IMR-90 (cell line): ENCODE results near the gene PARL. TPM values are rescaled to one million over a fixed set of nuclear protein-coding genes. Genes with fewer than 3 reads are reported as not detected.

Source experiments
- ATAC-seq: fragments of 200-7000 bp; cut with Tn5 transposase; 2 replicates; pipeline ENCODE4 v1.9.1; 2020; ENCODE audit warnings: low read depth, mild to moderate bottlenecking, moderate library complexity
- BruUV-seq: library from RNA; stranded (reverse); fragments of 400-500 nt; replicated peaks from 2 replicates; lab custom pipeline; 2021; lab: Mats Ljungman, UMichigan
- CTCF ChIA-PET: fragments of 300-600 bp; formaldehyde crosslinking; extraction: SDS; loops from one replicate; lab custom pipeline; 2021; ENCODE audit warnings: antibody characterized with exemption; lab: Yijun Ruan, JAX
- POLR2A ChIA-PET: fragments of 300-600 bp; sonication (Branson Sonifier 250); formaldehyde crosslinking; loops from one replicate; lab custom pipeline; 2022; ENCODE audit warnings: antibody characterized with exemption; ENCODE audit not compliant: unreplicated experiment; lab: Charles Lee
- DNase-seq: peaks from one replicate; pipeline ENCODE4 v3.0.0; 2013
- H2AFZ ChIP-seq: replicated peaks from 2 replicates; pipeline ENCODE3; 2013; ENCODE audit warnings: low read length, mild to moderate bottlenecking; ENCODE audit not compliant: poor library complexity
- H2AK5ac ChIP-seq: 2 replicates; pipeline ENCODE4 v1.6.1; 2013; ENCODE audit warnings: low read depth, low read length, inconsistent platforms
- H2AK9ac ChIP-seq: replicated peaks from 2 replicates; pipeline ENCODE3; 2013; ENCODE audit warnings: mild to moderate bottlenecking, low read depth, low read length, moderate library complexity; ENCODE audit not compliant: poor library complexity
- H2BK120ac ChIP-seq: 2 replicates; pipeline ENCODE4 v1.6.1; 2013; ENCODE audit warnings: low read depth, low read length, inconsistent platforms
- H2BK15ac ChIP-seq: 3 replicates; pipeline ENCODE4 v1.6.1; 2013; ENCODE audit warnings: low read depth, low read length, inconsistent platforms
- H2BK20ac ChIP-seq: 2 replicates; pipeline ENCODE4 v1.6.1; 2013; ENCODE audit warnings: low read depth, mild to moderate bottlenecking, inconsistent platforms, low read length, moderate library complexity
- H2BK5ac ChIP-seq: 2 replicates; pipeline ENCODE4 v1.6.1; 2013; ENCODE audit warnings: mild to moderate bottlenecking, low read depth, low read length, inconsistent platforms; ENCODE audit not compliant: poor library complexity, severe bottlenecking
- H3K14ac ChIP-seq: replicated peaks from 2 replicates; pipeline ENCODE4 v1.6.1; 2013; ENCODE audit warnings: low read depth, low read length, inconsistent platforms
- H3K18ac ChIP-seq: 2 replicates; pipeline ENCODE4 v1.6.1; 2013; ENCODE audit warnings: low read depth, low read length, control low read depth
- H3K23ac ChIP-seq: 2 replicates; pipeline ENCODE4 v1.6.1; 2013; ENCODE audit warnings: low read depth, low read length, inconsistent platforms
- H3K27ac ChIP-seq: 2 replicates; pipeline ENCODE4 v1.5.1; 2013; ENCODE audit warnings: mild to moderate bottlenecking, control low read depth, low read length; ENCODE audit not compliant: insufficient read depth
- H3K27me3 ChIP-seq: 2 replicates; pipeline ENCODE4 v1.6.1; 2013; ENCODE audit warnings: low read length; ENCODE audit not compliant: control insufficient read depth, insufficient read depth
- H3K36me3 ChIP-seq: 2 replicates; pipeline ENCODE4 v1.6.1; 2013; ENCODE audit warnings: low read length, mixed read lengths; ENCODE audit not compliant: control insufficient read depth, insufficient read depth
- H3K4ac ChIP-seq: 2 replicates; pipeline ENCODE4 v1.6.1; 2013; ENCODE audit warnings: low read depth, low read length, inconsistent platforms
- H3K4me1 ChIP-seq: 2 replicates; pipeline ENCODE4 v1.6.1; 2013; ENCODE audit warnings: low read length, mixed read lengths; ENCODE audit not compliant: control insufficient read depth, insufficient read depth
- H3K4me2 ChIP-seq: 2 replicates; pipeline ENCODE4 v1.6.1; 2013; ENCODE audit warnings: low read depth, mild to moderate bottlenecking, control low read depth, low read length, moderate library complexity
- H3K4me3 ChIP-seq: 2 replicates; pipeline ENCODE4 v1.5.1; 2013; ENCODE audit warnings: low read depth, mild to moderate bottlenecking, control low read depth, low read length, moderate library complexity; ENCODE audit not compliant: insufficient read depth
- H3K56ac ChIP-seq: 2 replicates; pipeline ENCODE4 v1.6.1; 2013; ENCODE audit warnings: low read length, inconsistent platforms; ENCODE audit not compliant: insufficient read depth; ENCODE audit errors: extremely low read depth
- H3K79me1 ChIP-seq, 2 experiments: 2 replicates each; pipeline ENCODE4 v1.6.1; 2013; ENCODE audit warnings: low read length in 2 of 2, inconsistent platforms in 1 of 2, low read depth in 1 of 2
- H3K9ac ChIP-seq: 2 replicates; pipeline ENCODE4 v1.6.1; 2013; ENCODE audit warnings: low read depth, low read length, control low read depth
- H3K9me1 ChIP-seq: 2 replicates; pipeline ENCODE4 v1.6.1; 2013; ENCODE audit warnings: low read length, inconsistent platforms; ENCODE audit not compliant: insufficient read depth
- H3K9me3 ChIP-seq: 2 replicates; pipeline ENCODE4 v1.6.1; 2013; ENCODE audit warnings: low read length; ENCODE audit not compliant: control insufficient read depth, insufficient read depth
- H4K20me1 ChIP-seq: 2 replicates; pipeline ENCODE4 v1.6.1; 2013; ENCODE audit warnings: low read length, inconsistent platforms; ENCODE audit not compliant: insufficient read depth
- H4K5ac ChIP-seq: 2 replicates; pipeline ENCODE4 v1.6.1; 2013; ENCODE audit warnings: mild to moderate bottlenecking, low read depth, low read length, control low read depth
- H4K8ac ChIP-seq, 2 experiments: 2 replicates each; pipeline ENCODE4 v1.6.1; 2013; ENCODE audit warnings: low read depth in 2 of 2, low read length in 2 of 2, control low read depth in 1 of 2, inconsistent platforms in 1 of 2
- H4K91ac ChIP-seq: 2 replicates; pipeline ENCODE4 v1.6.1; 2013; ENCODE audit warnings: low read depth, low read length, inconsistent platforms; ENCODE audit not compliant: insufficient read depth
- BHLHE40 ChIP-seq: fragments of 150-350 bp; IDR thresholded peaks from 2 replicates; pipeline ENCODE4 v1.6.1; 2016; ENCODE audit warnings: mild to moderate bottlenecking, low read depth, low read length
- CEBPB ChIP-seq: IDR thresholded peaks from 2 replicates; pipeline ENCODE4 v1.6.1; 2012; ENCODE audit warnings: low read depth, low read length, improper control_type of control experiment
- CHD1 ChIP-seq: IDR thresholded peaks from 2 replicates; pipeline ENCODE4 v1.6.1; 2012; ENCODE audit warnings: low read depth, low read length, improper control_type of control experiment
- CTCF ChIP-seq: conservative IDR thresholded peaks from 2 replicates; pipeline ENCODE4 v1.5.1; 2012; ENCODE audit warnings: mild to moderate bottlenecking, low read depth, low read length, improper control_type of control experiment
- ELK1 ChIP-seq: fragments of 150-350 bp; IDR thresholded peaks from 2 replicates; pipeline ENCODE4 v1.6.1; 2016; ENCODE audit warnings: low read depth, mild to moderate bottlenecking, low read length, moderate library complexity, borderline replicate concordance
- FOS ChIP-seq: fragments of 150-350 bp; IDR thresholded peaks from 2 replicates; pipeline ENCODE4 v1.6.1; 2016; ENCODE audit warnings: low read depth, low read length
- MAFK ChIP-seq: IDR thresholded peaks from 2 replicates; pipeline ENCODE4 v1.6.1; 2012; ENCODE audit warnings: low read depth, low read length, improper control_type of control experiment
- MAZ ChIP-seq: IDR thresholded peaks from 2 replicates; pipeline ENCODE4 v1.6.1; 2012; ENCODE audit warnings: low read depth, mild to moderate bottlenecking, low read length, improper control_type of control experiment, moderate library complexity, borderline replicate concordance
- MXI1 ChIP-seq: IDR thresholded peaks from 2 replicates; pipeline ENCODE4 v1.6.1; 2012; ENCODE audit warnings: low read depth, mild to moderate bottlenecking, low read length, moderate library complexity, borderline replicate concordance
- NFE2L2 ChIP-seq: fragments of 150-350 bp; IDR thresholded peaks from 2 replicates; pipeline ENCODE4 v1.6.1; 2016; ENCODE audit warnings: low read depth, mild to moderate bottlenecking, low read length
- POLR2A ChIP-seq: IDR thresholded peaks from 2 replicates; pipeline ENCODE4 v1.6.1; 2012; ENCODE audit warnings: mild to moderate bottlenecking, low read depth, low read length
- RAD21 ChIP-seq: IDR thresholded peaks from 2 replicates; pipeline ENCODE4 v1.6.1; 2012; ENCODE audit warnings: low read length, improper control_type of control experiment
- RCOR1 ChIP-seq: IDR thresholded peaks from 2 replicates; pipeline ENCODE4 v1.6.1; 2012; ENCODE audit warnings: mild to moderate bottlenecking, low read length, improper control_type of control experiment; ENCODE audit not compliant: insufficient replicate concordance
- RFX5 ChIP-seq: IDR thresholded peaks from 2 replicates; pipeline ENCODE4 v1.8.0; 2012; ENCODE audit warnings: low read depth, mild to moderate bottlenecking, low read length, moderate library complexity
- SMC3 ChIP-seq: fragments of 150-350 bp; IDR thresholded peaks from 2 replicates; pipeline ENCODE4 v1.6.1; 2016; ENCODE audit warnings: low read depth, mild to moderate bottlenecking, antibody characterized with exemption, low read length, moderate library complexity
- USF2 ChIP-seq: fragments of 150-350 bp; IDR thresholded peaks from 2 replicates; pipeline ENCODE4 v1.6.1; 2017; ENCODE audit warnings: mild to moderate bottlenecking, antibody characterized with exemption, low read length, low read depth
- WGBS, 2 experiments: methylation state at CpG; one replicate each; pipeline versions ENCODE4 v1.1.5 to v1.1.7; 2013; ENCODE audit warnings: missing lambda C conversion rate in 2 of 2; ENCODE audit not compliant: insufficient read length in 1 of 2; ENCODE audit errors: extremely low coverage in 2 of 2; 5-methylcytosine and 5-hydroxymethylcytosine counted together
- dilution Hi-C: fragments of 300-500 bp; cut with HindIII; formaldehyde crosslinking; loops from one replicate; pipeline ENCODE4 v1.14.3; 2018; ENCODE audit warnings: low sequenced_read_pairs; ENCODE audit not compliant: unreplicated experiment
- in situ Hi-C: fragments of 300-500 bp; cut with MboI; formaldehyde crosslinking; loops from 3 replicates; pipeline ENCODE4 v1.14.3; 2019; ENCODE audit warnings: low sequenced_read_pairs, inconsistent platforms, mixed read lengths
- intact Hi-C: fragments of 100-400 bp; cut with micrococcal nuclease; formaldehyde crosslinking; loops from 2 replicates; pipeline ENCODE4 v1.10.0; 2022
- polyA plus RNA-seq, 3 experiments: library from polyadenylated mRNA; depleted of rRNA; stranded (reverse); fragments of >200 nt; gene quantifications; 2 replicates each; pipeline ENCODE4 v1.2.3, GENCODE V29; 2012; ENCODE audit warnings: low replicate concordance in 1 of 3
- total RNA-seq: library from RNA; depleted of rRNA; stranded (reverse); fragments of >200 nt; gene quantifications from 2 replicates; pipeline ENCODE4 v1.2.3, GENCODE V29; 2012

The PARL gene
- total and polyA plus RNA-seq, 2 of the 4 experiments (the other 2 are of a cell fraction): 35.5 to 42.6 TPM

- intact Hi-C loops (no loop called here), dilution Hi-C loops (no loop called here), in situ Hi-C loops (no loop called here)
- 100% methylated on average over 4 of the region's 6 CpGs; no CpG with 5 or more reads in 1 of the 2 experiments for WGBS, 2 experiments
- Histone ChIP-seq H4K5ac (no peak overlapping the region), H2BK5ac (no peak overlapping the region), H3K9me1 (no peaks in the 10 kb centered on the region), H3K14ac (no peak overlapping the region), H3K56ac (no peak overlapping the region), H3K4me1 (no peaks in the 10 kb centered on the region), H2BK120ac (no peak overlapping the region), H4K8ac (no peak overlapping the region), H2AK5ac (no peak overlapping the region), H3K27ac (no peak overlapping the region), H2BK15ac (no peak overlapping the region), H3K23ac (no peak overlapping the region), H4K20me1 (no peaks in the 10 kb centered on the region), H3K9ac (no peak overlapping the region), H3K4me3 (no peak overlapping the region), H3K36me3 (peaks cover 49% of the 10 kb centered on the region), H2AK9ac (no peak overlapping the region), H4K91ac (no peak overlapping the region), H3K9me3 (no peaks in the 10 kb centered on the region), H2AFZ (no peak overlapping the region), H3K18ac (no peak overlapping the region), H3K27me3 (no peaks in the 10 kb centered on the region), H2BK20ac (no peak overlapping the region), H3K4ac (no peak overlapping the region), H3K4me2 (no peak overlapping the region), H3K79me1 (peaks cover 7 to 16% of the 10 kb centered on the region in 2 experiments)
- TF ChIP-seq NFE2L2 (no peak), MXI1 (no peak), SMC3 (no peak), POLR2A (no peak), MAZ (no peak), RFX5 (no peak), USF2 (no peak), BHLHE40 (no peak), FOS (no peak), CTCF (no peak), CEBPB (no peak), CHD1 (no peak), RAD21 (no peak), ELK1 (no peak), RCOR1 (no peak), MAFK (no peak)
- no TSS peak for BruUV-seq
- CTCF ChIA-PET: no interaction called here
- POLR2A ChIA-PET: no interaction called here
- DNase-seq: no peak
- ATAC-seq: no peak
Observed at GRCh38 chr3:183796372-183796771, 88.3 kb downstream of the PARL start.
